Gastrocnemius medialis (tissue), 4 donors: ENCODE data around the gene CFAP119. TPM values are rescaled to one million over a fixed set of nuclear protein-coding genes. Genes with fewer than 3 reads are reported as not detected.

ENCODE experiments used
- ATAC-seq, 2 donors: fragments of 150-250 bp; one replicate each; pipeline ENCODE4 v1.9.1; 2016
- DNase-seq, 2 donors: peaks; one replicate each; pipeline ENCODE4 v3.0.0-alpha.2; 2019
- H3K27ac ChIP-seq, 4 donors: fragments of 200-600 bp; sonication (generic); 1 replicate in 1 of 4; 2 replicates in 3 of 4; pipeline ENCODE4 v1.5.1; 2016 to 2018; ENCODE audit warnings: mild to moderate bottlenecking in 2 of 4, moderate library complexity in 1 of 4
- H3K27me3 ChIP-seq, 3 donors: fragments of 200-600 bp; sonication (generic) in 2 of 3; 1 replicate in 1 of 3; 2 replicates in 2 of 3; pipeline versions ENCODE4 v1.5.1 to v1.6.0; 2016 to 2019; ENCODE audit warnings: mild to moderate bottlenecking in 1 of 3, moderate library complexity in 1 of 3
- H3K36me3 ChIP-seq, 2 donors: fragments of 200-600 bp; sonication (generic) in 1 of 2; one replicate each; pipeline ENCODE4 v1.5.1; 2017 to 2018
- H3K4me1 ChIP-seq, 2 donors: fragments of 200-600 bp; sonication (generic) in 1 of 2; one replicate each; pipeline ENCODE4 v1.5.1; 2016 to 2017; ENCODE audit warnings: mild to moderate bottlenecking in 2 of 2
- H3K4me3 ChIP-seq, 4 donors: fragments of 200-600 bp; sonication (generic) in 3 of 4; 1 replicate in 1 of 4; 2 replicates in 3 of 4; pipeline ENCODE4 v1.5.1; 2016 to 2019; ENCODE audit warnings: mild to moderate bottlenecking in 2 of 4
- H3K9me3 ChIP-seq, 3 donors: fragments of 200-600 bp; sonication (generic) in 2 of 3; 1 replicate in 1 of 3; 2 replicates in 2 of 3; pipeline ENCODE4 v1.5.1; 2016 to 2019
- CTCF ChIP-seq, 5 experiments: fragments of 450-650 bp in 3 of 5; fragments of 200-600 bp in 2 of 5; sonication (generic) in 2 of 5; IDR thresholded peaks in 4 of 5; conservative IDR thresholded peaks in 1 of 5; 1 replicate in 4 of 5; 2 replicates in 1 of 5; pipeline ENCODE4 v1.5.1; 2016 to 2019; ENCODE audit warnings: antibody characterized with exemption in 5 of 5, mild to moderate bottlenecking in 3 of 5, moderate library complexity in 3 of 5
- POLR2A ChIP-seq, 2 donors: fragments of 450-650 bp; IDR thresholded peaks; one replicate each; pipeline ENCODE4 v1.6.1; 2017; ENCODE audit warnings: antibody characterized with exemption in 2 of 2, mild to moderate bottlenecking in 2 of 2, moderate library complexity in 2 of 2
- in situ Hi-C, 4 donors: fragments of 200-750 bp; cut with MboI; loops; one replicate each; pipeline versions ENCODE4 v1.15.0 to v1.8.0; 2017; ENCODE audit warnings: low sequenced_read_pairs in 4 of 4
- intact Hi-C: fragments of 100-400 bp; cut with DNase I; formaldehyde crosslinking; loops from one replicate; pipeline ENCODE4 v1.15.1; 2023; ENCODE audit warnings: low total_unique reads
- total RNA-seq, 4 donors: library from RNA; depleted of rRNA; stranded (reverse); fragments of >200 nt; gene quantifications; one replicate each; pipeline versions ENCODE4 v1.1.0 to v1.2.3, GENCODE V29; 2016

Gene CFAP119
- total RNA-seq, 4 donors from 2014 or later: 0.73 to 5.8 (median 1.7) TPM; not detected in 1

GRCh38 chr16:30741461-30741914 is 20.4 kb downstream of the CFAP119 start:
- TF ChIP-seq POLR2A (IDR thresholded peaks at IDR 0.05) (no peak), CTCF (IDR thresholded peaks at IDR 0.05 in 4 of 5, conservative IDR thresholded peaks at IDR 0.05 in 1 of 5) (no peak)
- intact Hi-C loops: no loop called here
- DNase-seq (no peak), ATAC-seq (no peak)
- H3K4me3 ChIP-seq: no peak overlapping the region
- H3K27me3 ChIP-seq: no peaks in the 10 kb centered on the region
- H3K27ac ChIP-seq: peak overlapping the region; percentile 9 to 65 (median 40)
- in situ Hi-C loops: no loop called here
- peaks cover 12 to 15% of the 10 kb centered on the region in 2 donors for H3K4me1 ChIP-seq
- peaks cover 3 to 46% of the 10 kb centered on the region in 2 donors for H3K36me3 ChIP-seq
- no peaks in the 10 kb centered on the region for H3K9me3 ChIP-seq

- Histone ChIP-seq H3K27ac (peak overlapping the region; percentile 27 to 74 (median 67)), H3K4me1 (peaks cover 12 to 15% of the 10 kb centered on the region in 2 donors), H3K27me3 (no peaks in the 10 kb centered on the region), H3K4me3 (no peak overlapping the region), H3K36me3 (peaks cover 6 to 55% of the 10 kb centered on the region in 2 donors), H3K9me3 (no peaks in the 10 kb centered on the region)
- intact Hi-C loops (no loop called here), in situ Hi-C loops (no loop called here)
- peak; percentile 70 to 86 for ATAC-seq
- no peak for TF ChIP-seq POLR2A (IDR thresholded peaks at IDR 0.05)
- TF ChIP-seq CTCF (IDR thresholded peaks at IDR 0.05 in 4 of 5, conservative IDR thresholded peaks at IDR 0.05 in 1 of 5): no peak
- peak; percentile 69 to 89 for DNase-seq
These were observed 21.3 kb downstream of the CFAP119 start for GRCh38 chr16:30740364-30741251.

- TF ChIP-seq POLR2A (IDR thresholded peaks at IDR 0.05) (no peak), CTCF (IDR thresholded peaks at IDR 0.05 in 4 of 5, conservative IDR thresholded peaks at IDR 0.05 in 1 of 5) (no peak)
- Histone ChIP-seq H3K4me3 (no peak overlapping the region), H3K9me3 (no peaks in the 10 kb centered on the region), H3K27ac (peak overlapping the region in 3 of 4 donors; percentile 65 to 74 (median 69)), H3K27me3 (no peaks in the 10 kb centered on the region), H3K4me1 (peaks cover 12 to 15% of the 10 kb centered on the region in 2 donors), H3K36me3 (peaks cover 9 to 66% of the 10 kb centered on the region in 2 donors)
- DNase-seq (no peak), ATAC-seq (no peak)
- in situ Hi-C loops: no loop called here
- intact Hi-C loops: no loop called here
These were observed 22.6 kb downstream of the CFAP119 start for GRCh38 chr16:30738984-30739951.

- no peaks in the 10 kb centered on the region for H3K27me3 ChIP-seq
- TF ChIP-seq POLR2A (IDR thresholded peaks at IDR 0.05): no peak
- TF ChIP-seq CTCF (IDR thresholded peaks at IDR 0.05 in 4 of 5, conservative IDR thresholded peaks at IDR 0.05 in 1 of 5): no peak
- DNase-seq (no peak), ATAC-seq (no peak)
- intact Hi-C loops (no loop called here), in situ Hi-C loops (no loop called here)
- H3K36me3 ChIP-seq: peaks cover 9 to 72% of the 10 kb centered on the region in 2 donors
- H3K4me3 ChIP-seq: no peak overlapping the region
- peaks cover 12 to 15% of the 10 kb centered on the region in 2 donors for H3K4me1 ChIP-seq
- no peaks in the 10 kb centered on the region for H3K9me3 ChIP-seq
- no peak overlapping the region for H3K27ac ChIP-seq
These were observed 23.8 kb downstream of the CFAP119 start for GRCh38 chr16:30737794-30738648.
